Stimulated activated CD8-positive, alpha-beta memory T cell treated with anti-CD3 and anti-CD28 coated beads, Interleukin-12 subunit alpha, Interleukin-12 subunit beta, amount 100 ng/mL, for 24 hours (primary cell): Measurements from ENCODE around the gene ZMYM2.

Source experiments
- DNase-seq: peaks from one replicate; pipeline ENCODE4 v3.0.0-alpha.2; 2020; ENCODE audit errors: extremely low read depth

The ZMYM2 gene

DNA sequence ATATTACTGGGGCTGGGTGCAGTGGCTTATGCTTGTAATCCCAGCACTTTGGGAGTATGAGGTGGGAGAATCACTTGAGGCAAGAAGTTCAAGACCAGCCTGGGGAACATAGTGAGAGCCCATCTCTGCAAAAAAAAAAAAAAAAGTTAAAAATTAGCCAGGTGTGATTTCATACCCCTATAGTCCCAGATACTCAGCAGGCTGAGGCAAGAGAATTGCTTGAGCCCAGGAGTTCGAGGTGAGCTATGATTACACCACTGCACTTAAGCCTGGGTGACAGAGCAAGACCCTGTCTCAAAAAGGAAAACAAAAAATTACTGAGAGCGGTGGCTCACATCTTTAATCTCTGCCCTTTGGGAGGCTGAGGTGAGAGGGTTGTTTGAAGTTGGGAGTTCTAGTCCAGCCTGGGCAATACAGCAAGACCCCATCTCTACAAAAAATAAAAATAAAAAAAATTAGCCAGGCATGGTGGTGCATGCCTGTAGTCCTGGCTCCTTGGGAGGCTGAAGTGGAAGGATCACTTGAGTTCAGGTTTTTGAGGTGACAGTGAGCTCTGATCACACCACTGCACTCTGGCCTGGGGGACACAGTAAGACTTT is 87.5 kb downstream of the ZMYM2 start:
- no peak for DNase-seq

DNA sequence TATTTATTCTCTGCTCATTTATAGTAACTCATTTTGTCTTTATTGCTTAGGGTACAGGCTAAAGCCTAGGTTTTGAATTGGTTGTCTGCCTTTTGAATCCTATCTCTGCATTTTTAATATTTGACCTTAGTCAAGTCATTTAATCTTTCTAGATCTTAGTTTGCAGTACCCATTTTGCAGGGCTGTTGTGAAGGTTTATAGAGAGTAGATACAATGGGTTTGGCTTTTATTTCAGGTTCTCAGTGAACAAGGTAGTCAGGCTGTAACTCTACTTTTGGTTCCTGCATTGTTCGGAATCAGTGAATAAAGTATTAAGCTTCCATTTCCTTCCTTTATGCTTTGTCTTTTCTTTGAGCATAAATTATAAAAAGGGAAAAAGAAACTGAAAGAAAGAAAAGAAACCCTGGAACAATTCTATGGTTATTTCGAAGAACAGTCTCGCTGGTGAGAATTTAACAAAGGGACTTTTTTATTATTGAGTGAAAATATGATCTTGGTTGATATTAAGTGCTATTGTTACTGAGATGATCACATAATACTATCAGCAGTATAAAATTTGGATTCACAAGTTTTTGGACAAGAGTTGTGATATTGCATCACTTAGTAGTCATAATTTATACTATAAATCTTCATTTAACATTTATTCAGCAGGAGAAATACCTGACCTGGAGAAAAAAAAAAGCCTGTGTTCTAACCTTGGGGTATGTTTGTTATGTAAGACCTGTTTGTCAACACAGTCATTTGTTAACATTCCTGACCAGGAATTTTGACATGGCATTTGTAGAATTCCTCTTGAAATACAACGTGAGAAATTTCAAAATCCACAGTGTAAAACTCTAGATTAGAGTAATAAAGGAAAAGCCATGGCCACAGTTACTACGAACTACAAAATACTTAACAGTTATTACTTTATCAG is 91.3 kb downstream of the ZMYM2 start:
- no peak for DNase-seq

DNA sequence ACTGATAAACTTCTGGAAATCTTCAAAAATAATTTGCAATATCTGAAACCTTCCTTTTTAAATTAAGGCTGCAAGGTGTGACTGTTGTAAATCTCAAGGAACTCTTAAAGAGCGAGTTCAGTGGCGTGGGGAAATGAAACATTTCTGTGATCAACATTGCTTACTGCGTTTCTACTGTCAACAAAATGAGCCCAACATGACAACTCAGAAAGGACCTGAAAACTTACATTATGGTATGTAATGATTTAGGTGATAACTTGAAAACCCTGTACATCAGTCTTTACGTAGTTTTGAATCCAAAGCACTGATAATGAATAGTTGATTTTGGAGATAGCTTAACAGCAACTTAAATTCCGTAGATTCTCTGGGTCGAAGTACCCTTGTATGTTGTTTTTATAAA is 92.8 kb downstream of the ZMYM2 start:
- DNase-seq: no peak

DNA sequence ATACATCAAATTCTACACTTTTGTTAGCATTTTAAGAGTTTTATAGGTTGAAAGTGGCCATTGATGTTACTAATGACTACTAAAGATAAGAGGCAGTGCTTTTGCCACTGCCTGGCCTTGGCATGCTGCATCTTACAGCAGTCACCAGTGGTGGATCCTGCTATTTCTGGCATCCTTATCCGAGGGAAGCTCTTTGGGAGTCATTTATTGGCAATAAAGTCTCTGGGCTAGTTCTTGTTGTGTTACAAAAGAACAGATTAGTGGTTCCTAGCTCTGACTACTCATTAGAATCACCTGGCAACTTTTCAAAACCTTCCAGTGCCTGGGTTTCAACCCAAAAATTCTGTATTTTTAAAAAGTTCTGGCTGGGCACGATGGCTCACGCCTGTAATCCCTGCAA is 94.5 kb downstream of the ZMYM2 start:
- no peak for DNase-seq

DNA sequence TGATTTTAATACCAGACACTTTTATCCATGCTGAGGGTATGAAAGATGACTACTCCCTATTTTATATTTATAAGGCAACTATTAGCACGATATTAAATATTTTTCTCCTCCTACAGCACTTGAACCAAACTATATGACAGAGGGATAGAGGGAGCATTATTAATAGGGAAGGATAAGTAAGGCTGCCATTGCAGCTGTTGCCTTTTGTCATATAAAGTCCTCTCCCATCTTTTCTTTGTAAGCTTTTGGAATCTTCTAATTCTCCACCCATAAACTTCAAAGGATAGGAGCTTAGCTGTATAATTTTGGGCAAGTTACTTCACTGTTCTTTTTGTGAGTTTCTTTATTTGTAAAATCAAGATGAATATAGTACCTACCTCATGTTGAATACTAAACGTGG is 95.4 kb downstream of the ZMYM2 start:
- no peak for DNase-seq

DNA sequence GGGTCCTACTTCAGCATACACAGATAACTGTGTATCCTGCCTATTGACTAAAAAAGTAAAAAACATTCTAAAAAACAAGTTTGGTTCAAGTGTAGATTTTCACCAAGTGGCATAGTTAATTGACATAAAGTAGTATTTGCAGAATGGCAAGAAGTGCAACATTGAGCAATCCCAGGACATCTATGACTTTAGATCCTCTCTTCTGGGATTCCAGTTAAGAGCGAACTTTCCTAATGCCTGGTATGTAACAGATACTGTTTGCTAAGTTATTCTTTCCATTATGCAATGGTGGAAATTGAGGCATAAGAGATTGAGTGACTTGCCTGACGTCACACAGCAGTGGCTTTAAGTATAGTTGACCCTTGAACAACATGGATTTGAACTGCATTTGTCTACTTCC is 96.1 kb downstream of the ZMYM2 start:
- no peak for DNase-seq

DNA sequence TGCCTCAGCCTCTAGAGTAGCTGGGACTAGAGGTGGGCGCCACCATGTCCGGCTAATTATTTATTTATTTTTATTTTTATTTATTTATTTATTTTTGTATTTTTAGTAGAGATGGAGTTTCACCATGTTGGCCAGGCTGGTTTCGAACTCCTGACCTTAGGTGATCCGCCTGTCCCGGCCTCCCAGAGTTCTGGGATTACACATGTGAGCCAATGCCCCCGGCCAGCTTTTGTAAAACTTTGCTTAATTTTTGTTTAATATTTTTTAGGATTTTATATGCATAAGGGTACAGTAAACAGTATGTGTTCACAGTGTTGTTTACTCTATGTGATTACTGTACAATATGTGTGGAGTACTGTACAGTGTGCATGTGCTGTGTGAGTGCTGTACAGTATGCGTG is 98.7 kb downstream of the ZMYM2 start:
- no peak for DNase-seq

DNA sequence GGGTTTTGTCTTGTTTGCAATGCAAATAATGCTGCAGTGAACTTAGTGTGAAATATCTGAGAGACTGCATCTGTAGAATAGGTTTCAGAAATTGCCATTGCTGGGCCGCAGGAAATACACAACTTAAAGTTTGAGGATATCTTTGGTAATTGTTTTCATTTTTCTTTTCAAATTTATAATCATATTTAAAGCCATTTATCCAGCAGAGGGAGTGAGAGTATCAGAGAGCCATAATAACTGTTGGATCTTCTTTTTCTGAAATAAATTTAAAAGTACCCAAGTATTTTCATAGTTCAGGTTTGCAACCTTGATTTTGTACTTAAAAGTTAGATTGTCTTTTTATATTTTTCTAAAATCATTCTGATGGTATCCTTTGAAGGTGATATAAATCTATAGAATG is 99.4 kb downstream of the ZMYM2 start:
- DNase-seq: no peak

DNA sequence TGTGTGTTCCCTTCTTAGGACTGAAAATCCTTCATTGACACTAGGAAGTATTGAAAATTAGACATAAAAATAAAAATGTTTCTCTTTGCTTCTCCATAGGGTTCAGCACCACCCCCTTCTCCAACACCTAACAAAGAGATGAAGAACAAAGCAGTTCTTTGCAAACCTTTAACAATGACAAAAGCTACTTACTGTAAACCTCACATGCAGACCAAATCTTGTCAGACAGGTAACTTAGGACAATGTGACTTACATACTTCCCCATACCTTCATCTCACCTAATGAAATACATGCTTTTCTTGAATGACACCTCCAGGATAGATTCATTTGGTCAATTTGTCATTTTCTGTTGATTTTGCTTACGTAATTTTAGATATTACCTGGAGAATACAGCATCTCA is 99.9 kb downstream of the ZMYM2 start:
- DNase-seq: no peak

DNA sequence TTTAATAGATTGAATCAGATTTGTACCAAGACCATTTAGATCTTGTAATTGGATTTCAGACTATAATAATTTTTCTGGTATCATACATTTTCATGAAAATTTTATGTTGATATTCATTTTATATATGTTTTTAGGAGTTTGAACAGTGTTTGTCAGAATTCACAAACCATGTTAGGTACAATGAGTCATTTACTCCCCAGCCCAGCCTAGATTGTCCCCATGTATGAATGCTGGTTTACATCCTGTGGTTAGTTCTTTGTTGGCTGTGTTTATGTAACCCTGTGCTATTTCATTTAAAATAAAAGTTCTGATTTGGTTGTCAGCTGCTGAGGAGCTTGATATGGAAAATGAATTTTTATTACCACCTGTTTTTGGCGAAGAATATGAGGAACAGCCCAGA is 105.6 kb downstream of the ZMYM2 start:
- DNase-seq: no peak

DNA sequence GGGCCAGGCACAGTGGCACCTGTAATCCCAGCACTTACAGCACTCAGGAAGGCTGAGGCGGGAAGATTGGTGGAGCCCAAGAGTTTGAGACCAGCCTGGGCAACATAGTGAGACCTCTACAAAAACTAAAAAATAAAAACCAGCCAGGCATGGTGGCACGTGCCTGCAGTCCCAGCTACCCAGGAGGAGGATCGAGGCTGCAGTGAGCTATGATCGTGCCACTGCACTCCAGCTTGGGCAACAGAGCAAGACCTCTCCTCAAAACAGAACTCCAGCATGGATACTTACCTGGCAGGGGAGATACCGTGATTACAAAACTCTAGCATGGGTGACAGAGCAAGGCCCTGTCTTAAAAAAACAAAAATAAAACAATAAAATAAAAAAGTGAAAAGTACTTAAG is 107.0 kb downstream of the ZMYM2 start:
- no peak for DNase-seq

DNA sequence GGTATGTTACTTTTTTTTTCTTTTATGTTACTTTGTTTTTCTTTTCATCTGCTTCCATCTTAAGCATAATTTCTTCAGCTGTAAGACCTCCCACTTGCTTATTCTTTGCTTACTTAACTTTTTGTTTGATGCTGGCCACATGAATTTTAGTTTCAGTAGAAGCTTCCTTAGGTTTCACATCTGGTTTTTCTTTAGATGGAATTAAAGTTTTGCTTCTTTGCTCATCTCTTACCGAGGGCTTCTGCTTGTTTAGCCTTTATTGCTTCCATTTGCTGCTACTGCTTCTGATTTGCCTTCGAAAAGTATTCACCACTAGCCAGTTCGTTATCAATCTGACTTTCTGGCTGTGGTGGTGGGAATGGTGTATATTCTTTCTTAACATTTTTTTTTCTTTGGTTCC is 111.4 kb downstream of the ZMYM2 start:
- DNase-seq: no peak

DNA sequence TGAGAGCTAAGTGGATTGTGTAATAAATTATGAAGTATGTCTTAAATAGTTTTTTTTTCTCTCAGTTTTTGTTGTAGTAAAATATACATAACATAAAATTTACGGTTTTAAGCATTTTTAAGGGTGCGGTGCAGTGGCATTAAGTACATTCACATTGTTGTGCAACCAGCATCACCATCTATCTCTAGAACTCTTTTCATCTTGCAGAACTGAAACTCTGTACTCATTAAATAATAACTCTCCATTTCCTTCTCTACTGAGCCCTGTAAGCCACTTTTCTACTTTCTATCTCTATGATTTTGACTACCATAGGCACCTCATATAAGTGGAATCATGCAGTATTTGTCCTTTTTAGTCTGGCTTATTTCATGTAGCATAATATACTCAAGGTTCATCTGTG is 115.2 kb downstream of the ZMYM2 start:
- no peak for DNase-seq

DNA sequence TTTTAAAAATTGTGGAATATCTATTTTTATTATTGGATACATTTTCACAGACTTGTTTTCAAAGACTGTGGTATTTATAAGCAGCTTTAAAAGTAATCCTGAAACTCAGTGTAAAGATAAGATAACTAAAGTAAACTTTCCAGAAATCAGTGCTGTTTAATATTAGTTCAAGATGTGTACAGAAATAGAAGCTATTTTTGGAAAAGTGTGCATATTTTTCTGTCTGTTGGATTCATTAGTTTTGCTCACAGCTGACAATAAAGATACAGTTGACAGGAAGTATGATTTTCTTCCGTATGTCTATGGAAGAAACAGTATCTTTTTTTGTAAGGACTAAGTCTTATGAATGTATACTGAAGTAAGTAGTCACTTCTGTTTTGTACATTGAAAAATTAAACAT is 116.4 kb downstream of the ZMYM2 start:
- DNase-seq: no peak

DNA sequence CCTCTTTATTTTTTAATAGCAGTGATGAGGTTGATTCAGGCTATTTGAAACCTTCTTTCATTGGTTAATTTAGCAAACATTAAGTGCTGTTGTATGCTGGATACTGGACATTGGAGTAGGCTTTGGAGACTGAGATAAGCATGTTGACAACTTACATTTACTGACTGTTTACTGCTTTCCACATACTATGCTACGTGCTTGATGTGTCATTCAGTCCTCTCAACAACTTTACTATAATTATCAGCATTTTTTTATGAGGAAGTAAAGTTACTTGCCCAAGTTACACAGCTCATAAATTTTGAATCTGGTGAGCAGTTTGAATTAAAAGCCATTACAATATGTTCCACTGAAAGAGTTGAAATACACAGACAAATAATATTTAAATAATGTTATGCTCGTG is 118.6 kb downstream of the ZMYM2 start:
- DNase-seq: no peak

DNA sequence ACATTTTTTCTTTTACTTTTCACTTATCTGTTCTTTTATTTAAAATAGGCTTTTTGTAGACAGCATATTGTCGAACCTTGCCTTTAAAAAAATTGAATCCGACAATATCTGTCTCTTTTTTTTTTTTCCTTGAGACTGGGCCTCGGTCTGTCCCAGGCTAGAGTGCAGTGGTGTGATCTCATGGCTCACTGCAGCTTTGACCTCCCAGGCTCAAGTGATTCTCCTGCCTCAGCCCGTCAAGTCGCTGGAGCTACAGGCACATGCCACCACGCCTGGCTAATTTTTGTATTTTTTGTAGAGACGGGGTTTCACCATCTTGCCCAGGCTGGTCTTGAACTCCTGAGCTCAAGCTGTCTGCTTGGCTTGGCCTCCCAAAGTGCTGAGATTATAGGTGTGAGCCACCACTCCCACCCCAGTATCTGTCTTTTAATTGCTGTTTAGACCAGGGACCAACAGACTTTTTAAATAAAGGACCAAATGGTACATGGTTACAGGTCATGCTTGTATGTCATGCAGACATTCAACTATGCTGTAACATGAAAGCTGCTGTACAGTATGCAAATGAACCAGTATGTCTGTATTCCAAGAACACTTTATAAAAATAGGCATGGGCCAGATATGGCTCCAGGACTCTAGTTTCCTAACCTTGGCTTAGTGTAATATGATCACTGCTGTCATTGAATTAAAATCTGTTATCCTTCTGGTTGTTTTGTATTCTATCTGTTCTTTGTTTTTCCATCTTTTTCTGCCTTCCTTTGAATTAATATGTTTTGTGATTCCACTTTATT is 122.0 kb downstream of the ZMYM2 start:
- no peak for DNase-seq

DNA sequence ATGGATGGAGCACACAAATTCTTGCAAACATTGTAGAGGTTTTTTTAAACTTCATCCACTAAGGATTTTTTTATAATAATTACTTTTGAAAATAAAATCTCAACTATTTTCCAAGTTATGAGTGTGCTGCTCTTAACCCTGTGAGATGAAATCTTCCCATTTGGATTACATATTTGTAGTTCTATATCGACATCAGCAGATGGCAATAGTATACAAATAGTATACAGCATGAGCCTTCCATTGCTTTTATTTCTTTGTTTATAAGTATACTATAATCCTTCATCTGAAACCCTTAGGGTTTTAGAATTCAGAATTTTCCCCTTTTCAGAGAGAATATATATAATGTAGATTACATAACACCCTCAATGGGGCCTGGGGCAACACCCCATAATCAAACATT is 131.8 kb downstream of the ZMYM2 start:
- DNase-seq: no peak

DNA sequence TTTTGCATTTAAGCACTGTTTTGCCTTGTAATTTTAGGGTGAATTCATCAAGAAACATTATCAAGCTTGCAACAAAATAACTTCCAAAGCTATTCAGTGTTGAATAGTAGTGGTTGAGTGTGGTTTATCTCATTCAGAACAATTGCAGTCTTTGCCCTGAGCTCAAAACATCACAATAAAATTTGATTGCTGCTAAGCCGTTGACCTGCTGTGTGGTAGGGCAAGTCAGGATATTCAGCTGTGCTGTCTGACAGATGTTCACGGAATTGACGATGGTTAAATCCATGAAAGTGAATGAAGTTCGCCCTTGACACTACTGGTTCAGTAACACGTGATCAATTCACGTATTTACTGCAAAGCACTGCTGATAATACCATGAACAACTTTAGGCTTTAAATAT is 135.4 kb downstream of the ZMYM2 start:
- DNase-seq: no peak

DNA sequence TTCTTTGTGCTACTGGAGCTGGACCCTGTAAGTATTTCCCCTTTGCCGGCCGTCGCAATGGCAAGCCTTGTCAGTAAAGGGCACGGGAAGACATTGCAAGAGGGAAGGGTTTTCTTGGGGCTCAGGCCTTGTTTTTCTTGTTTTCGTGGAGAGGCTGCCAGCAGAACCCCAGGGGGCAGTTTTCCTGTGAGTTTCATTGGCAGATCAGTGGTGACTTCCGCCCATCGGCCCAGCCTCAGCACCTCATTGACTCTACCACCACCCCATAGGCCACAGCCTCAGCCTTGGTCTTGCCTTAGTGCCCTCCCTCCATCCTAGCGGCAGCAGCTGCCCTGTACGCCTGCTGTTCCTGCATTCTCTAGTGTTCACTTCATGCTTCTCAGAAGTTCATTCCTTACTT is 140.8 kb downstream of the ZMYM2 start:
- no peak for DNase-seq

DNA sequence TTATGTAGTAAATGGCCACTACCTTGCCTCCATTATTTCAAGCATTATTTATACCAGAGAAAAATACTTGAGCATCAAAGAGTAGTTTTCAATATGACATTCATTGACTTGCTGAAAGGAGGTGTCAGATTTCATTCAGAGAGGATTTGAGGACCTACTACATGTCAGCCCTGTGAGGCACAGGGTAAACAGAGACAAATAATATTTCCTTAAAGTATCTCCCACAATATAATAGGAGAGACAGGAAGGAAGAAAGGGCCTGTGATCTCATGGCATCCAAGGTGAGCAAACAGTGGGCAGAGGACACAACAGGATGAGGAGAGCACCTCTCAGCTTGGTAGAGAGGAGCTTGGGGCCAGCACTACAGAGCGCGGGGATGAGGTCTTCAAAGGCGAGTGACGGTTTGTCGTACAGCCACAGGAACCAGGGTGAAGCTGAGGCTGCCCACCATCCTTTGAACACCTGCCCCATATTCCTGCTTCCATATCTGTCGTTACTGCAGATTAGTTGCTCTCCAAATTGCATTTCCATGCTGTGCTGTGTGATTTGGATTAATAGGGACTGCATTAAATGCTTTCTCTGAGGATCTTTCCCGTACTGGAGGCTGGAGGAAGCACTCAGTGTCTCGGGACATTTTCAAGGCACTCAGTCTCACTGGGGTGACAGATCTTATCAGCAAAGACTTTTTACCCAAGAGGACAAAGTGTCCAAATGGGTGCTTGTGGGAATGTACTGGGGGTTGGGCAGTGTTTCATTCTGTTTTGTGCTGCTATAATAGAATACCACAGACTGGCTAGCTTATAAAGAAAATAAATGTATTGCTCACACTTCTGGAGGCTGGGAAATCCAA is 143.2 kb downstream of the ZMYM2 start:
- no peak for DNase-seq

DNA sequence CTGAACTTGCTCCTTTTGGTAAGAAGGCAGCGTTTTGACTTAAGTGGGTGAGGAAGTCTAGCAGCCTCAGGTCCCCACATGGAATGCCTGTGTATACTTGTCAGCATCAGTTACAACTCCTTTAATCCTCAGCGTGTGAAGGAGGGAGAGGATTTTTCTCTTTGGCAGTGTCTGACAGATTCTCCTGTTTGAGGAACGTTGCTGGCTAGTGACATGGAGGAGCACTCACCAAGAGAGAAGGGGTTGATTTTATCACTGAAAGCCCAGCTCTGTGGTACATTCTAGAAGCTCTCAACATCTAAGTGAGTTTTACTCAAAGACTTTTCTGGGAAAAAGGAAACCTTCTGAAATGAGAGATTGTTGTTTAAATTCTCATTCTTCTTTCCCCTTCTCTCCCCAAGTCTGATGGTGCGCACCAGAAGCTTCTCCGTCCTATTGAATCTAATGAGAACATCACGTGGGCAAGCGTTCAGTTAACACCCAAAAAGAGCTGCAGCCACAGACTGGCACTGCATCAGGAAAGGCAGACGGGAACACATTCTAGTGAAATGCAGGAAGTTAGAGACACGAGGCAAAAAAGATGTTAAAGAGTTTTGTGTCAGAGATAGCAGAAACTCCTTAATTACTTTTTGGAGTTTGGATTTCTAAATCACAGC is 144.1 kb downstream of the ZMYM2 start:
- no peak for DNase-seq
